ENCODE measurements around the gene FOLR1. TPM values are rescaled to one million over a fixed set of nuclear protein-coding genes. Genes with fewer than 3 reads are reported as not detected.

The FOLR1 gene
- total RNA-seq, 1 donor from 2014 or later: not detected

DNA sequence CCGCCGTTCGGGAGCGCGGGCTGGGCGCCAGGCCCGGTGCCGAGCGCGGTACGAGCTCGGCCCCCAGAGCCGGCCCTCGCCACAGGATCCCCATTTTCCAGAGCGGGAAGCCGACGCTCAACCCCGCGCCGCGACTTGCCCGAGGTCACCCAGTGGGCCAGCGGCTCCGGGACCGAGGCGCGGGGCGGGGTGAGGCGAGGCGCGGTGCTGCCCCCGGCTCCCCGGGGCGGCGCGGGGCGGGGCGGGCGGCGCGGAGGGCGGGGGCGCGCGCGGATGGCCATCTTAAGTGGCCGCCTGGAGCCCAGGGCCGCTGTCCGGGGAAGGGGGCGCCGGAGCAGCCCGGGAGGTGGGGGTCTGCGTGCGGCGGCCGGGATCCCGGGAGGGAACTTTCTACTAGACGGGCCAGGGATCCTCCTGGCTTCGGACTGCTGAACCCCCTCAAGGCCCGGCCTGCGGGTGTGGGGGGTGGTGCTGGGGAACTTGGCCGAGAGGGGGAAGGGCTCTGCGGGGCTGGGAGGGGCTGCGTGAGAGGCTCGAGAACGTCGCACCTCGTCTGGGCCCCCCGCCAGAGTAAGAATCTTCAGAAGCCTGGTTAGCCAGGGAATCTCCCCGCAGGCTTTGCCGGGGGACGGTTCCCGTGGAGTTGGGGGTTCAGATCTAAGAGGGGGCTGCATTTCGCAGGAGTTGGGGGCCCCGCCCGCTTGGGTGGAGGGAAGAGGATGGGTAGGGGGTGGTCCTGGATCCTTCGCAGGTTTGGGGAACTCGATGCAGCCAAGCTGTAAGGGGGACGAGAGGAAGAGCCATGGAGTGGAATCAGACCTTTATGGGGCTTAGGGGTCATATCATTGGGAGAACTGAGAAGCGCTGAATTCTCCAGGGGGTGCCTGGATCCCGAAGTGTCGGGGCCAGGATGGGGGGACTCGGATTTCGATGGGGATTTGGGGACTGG is 31.9 kb downstream of the FOLR1 start:
- H3K36me3 Mint-ChIP-seq (ENCODE audit: low read depth): peaks cover 11% of the 10 kb centered on the region
- TF ChIP-seq, protein P1, sequence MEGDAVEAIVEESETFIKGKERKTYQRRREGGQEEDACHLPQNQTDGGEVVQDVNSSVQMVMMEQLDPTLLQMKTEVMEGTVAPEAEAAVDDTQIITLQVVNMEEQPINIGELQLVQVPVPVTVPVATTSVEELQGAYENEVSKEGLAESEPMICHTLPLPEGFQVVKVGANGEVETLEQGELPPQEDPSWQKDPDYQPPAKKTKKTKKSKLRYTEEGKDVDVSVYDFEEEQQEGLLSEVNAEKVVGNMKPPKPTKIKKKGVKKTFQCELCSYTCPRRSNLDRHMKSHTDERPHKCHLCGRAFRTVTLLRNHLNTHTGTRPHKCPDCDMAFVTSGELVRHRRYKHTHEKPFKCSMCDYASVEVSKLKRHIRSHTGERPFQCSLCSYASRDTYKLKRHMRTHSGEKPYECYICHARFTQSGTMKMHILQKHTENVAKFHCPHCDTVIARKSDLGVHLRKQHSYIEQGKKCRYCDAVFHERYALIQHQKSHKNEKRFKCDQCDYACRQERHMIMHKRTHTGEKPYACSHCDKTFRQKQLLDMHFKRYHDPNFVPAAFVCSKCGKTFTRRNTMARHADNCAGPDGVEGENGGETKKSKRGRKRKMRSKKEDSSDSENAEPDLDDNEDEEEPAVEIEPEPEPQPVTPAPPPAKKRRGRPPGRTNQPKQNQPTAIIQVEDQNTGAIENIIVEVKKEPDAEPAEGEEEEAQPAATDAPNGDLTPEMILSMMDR (IDR thresholded peaks at IDR 0.05): no peak
- intact Hi-C loops (cut with micrococcal nuclease): loop anchor here (1.0 to 10.0 kb wide), 12 partner anchors 15 to 1161 kb away; partner anchors contain the start of genes ANAPC15, ATG16L2, CLPB and LAMTOR1
- peak overlapping the region; percentile 90 for H3K27ac Mint-ChIP-seq
- POLR2A ChIA-PET: interaction anchor here (0.7 to 4.9 kb wide), 12 partner anchors 8 to 1537 kb away, joined by 3 to 28 read pairs (median 3); partner anchors contain the start of genes ANAPC15, RAB6A, RNF121 and XNDC1N
- H3K9me3 Mint-ChIP-seq: no peaks in the 10 kb centered on the region
- H3K4me1 Mint-ChIP-seq: peaks cover 35% of the 10 kb centered on the region
- H3K4me3 Mint-ChIP-seq: peak overlapping the region; percentile 92
- CTCF ChIA-PET: interaction anchor here (0.7 to 1.3 kb wide), 5 partner anchors 14 to 199 kb away, joined by 3 to 11 read pairs (median 3); no protein-coding TSS in a partner anchor
- DNase-seq (peak; percentile 72), ATAC-seq (ENCODE audit: low read depth) (peak; percentile 52)
- no peaks in the 10 kb centered on the region for H3K27me3 Mint-ChIP-seq

DNA sequence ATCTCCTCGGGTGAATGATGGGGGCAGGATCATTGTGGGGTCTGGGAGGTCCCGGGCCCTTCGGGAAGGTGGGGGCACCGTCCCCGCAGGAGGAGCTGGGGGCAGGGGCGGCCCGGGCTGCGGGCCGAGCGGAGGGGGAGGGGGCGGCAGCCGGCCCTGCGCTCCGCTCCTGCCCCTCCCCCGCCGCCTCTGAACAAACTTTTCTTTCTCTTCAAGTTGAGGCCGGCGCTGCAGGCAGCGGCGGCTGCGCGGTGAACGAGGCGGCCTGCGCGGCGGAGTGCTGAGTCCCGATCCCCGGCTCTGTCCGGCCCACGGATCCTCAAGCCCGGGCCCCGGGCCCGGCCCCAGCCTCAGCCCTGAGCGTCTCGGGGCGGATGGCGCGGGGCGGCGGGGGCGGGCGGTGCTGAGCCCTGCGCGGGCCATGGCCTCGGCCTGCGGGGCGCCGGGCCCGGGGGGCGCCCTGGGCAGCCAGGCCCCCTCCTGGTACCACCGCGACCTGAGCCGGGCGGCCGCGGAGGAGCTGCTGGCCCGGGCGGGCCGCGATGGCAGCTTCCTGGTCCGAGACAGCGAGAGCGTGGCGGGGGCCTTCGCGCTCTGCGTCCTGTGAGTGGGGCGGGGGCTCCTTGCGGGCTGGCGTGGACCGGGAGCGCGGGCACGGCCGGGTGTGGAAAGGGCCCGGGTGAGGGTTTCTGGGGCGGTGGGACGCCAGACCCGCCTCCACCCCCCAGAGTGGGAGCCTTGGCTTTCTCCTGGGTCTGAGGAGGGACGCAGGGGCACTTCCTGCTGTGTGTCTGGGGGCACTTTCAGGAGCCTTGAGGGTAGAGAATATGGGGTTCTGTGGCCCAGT is 32.8 kb downstream of the FOLR1 start, which contains the start of gene INPPL1:
Gene INPPL1 (plus strand): TSS at position 204 of the 847 bp plus-strand sequence. CDS start 218 bp downstream, at position 422.
- POLR2A ChIA-PET: interaction anchor here (0.5 to 4.9 kb wide), 6 partner anchors 10 to 184 kb away, joined by 3 to 28 read pairs (median 6); partner anchors contain the start of gene ANAPC15
- peaks cover 20% of the 10 kb centered on the region for H3K36me3 Mint-ChIP-seq (ENCODE audit: low read depth)
- CTCF ChIA-PET: no interaction called here
- no peaks in the 10 kb centered on the region for H3K27me3 Mint-ChIP-seq
- TF ChIP-seq, protein P1 (IDR thresholded peaks at IDR 0.05): no peak
- peaks cover 34% of the 10 kb centered on the region for H3K4me1 Mint-ChIP-seq
- peak; percentile 46 for DNase-seq
- peak within 1 kb of the TSS; percentile 92 for H3K4me3 Mint-ChIP-seq
- peak; percentile 2 for ATAC-seq (ENCODE audit: low read depth)
- H3K9me3 Mint-ChIP-seq: no peaks in the 10 kb centered on the region
- intact Hi-C loops (cut with micrococcal nuclease): loop anchor here (2.0 to 10.0 kb wide), 6 partner anchors 14 to 1160 kb away; partner anchors contain the start of genes ATG16L2, RNF121 and XNDC1N
- peak within 1 kb of the TSS; percentile 90 for H3K27ac Mint-ChIP-seq

DNA sequence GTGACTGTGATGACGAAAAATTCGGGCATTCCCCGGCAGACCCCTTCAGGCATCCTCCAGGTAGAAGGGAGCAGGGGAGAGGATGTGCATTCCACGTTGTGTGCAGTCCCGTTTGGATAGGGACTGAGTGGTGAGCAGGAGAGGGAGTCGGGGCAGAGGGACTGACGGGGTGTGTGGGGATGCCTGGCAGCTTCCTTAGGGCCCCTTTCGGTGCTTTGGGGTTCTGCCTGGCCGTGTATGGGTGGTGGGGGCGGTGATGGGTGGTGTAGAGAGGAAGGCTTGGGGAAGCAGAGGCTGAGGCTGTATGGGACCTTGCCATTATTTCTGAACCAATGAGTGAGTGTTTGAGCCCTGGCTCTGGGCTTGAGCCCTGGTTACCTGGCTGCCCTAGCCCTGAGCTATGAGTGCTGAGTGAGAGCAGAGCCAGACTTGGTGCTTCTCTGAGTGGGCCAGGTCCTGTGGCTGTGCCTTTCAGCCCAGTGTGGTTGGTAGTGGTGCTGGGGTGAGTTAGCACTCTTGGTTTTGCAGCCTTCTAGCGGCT is 33.5 kb downstream of the FOLR1 start:
- CTCF ChIA-PET: no interaction called here

DNA sequence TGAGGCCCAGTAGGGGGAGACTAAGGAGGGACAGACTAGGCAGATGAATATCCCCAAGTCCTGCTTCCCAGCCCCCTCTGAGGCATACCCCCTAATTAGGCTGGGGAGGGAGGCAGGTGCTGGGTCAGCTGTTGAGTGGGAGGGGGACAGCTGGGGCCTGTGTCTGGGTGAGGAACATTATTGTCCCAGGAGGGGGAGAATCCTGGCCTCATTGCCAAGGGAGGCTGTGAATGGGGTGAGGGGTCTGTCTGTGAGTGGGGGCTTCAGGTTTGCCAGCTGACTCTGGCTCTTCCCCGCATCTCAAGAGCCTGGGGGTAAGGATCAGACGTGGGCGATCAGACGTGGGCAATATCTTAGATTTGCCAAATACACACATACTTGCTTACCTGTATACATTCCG is 34.8 kb downstream of the FOLR1 start:
- POLR2A ChIA-PET: interaction anchor here (0.5 to 1.9 kb wide), 3 partner anchors 8 to 97 kb away, joined by 7 to 9 read pairs (median 8); no protein-coding TSS in a partner anchor
- H3K4me3 Mint-ChIP-seq: no peak overlapping the region
- ATAC-seq (ENCODE audit: low read depth) (no peak), DNase-seq (no peak)
- no peak overlapping the region for H3K27ac Mint-ChIP-seq
- CTCF ChIA-PET: no interaction called here
- H3K36me3 Mint-ChIP-seq (ENCODE audit: low read depth): peaks cover 38% of the 10 kb centered on the region
- intact Hi-C loops (cut with micrococcal nuclease): loop anchor here (10.0 kb wide), 2 partner anchors 588 to 1158 kb away; partner anchors contain the start of gene ATG16L2
- peaks cover 23% of the 10 kb centered on the region for H3K4me1 Mint-ChIP-seq
- H3K9me3 Mint-ChIP-seq: no peaks in the 10 kb centered on the region
- H3K27me3 Mint-ChIP-seq: no peaks in the 10 kb centered on the region
- TF ChIP-seq, protein P1 (IDR thresholded peaks at IDR 0.05): no peak

More for the DNA sequence above, 33.5 kb downstream of the FOLR1 start:
- intact Hi-C loops (cut with micrococcal nuclease): loop anchor here (2.0 to 10.0 kb wide), 4 partner anchors 13 to 1159 kb away; partner anchors contain the start of genes ATG16L2, RNF121 and XNDC1N
- peaks cover 34% of the 10 kb centered on the region for H3K4me1 Mint-ChIP-seq
- ATAC-seq (ENCODE audit: low read depth) (no peak), DNase-seq (no peak)
- H3K4me3 Mint-ChIP-seq: peak overlapping the region; percentile 86
- H3K27me3 Mint-ChIP-seq: no peaks in the 10 kb centered on the region
- POLR2A ChIA-PET: interaction anchor here (0.5 to 4.9 kb wide), 6 partner anchors 9 to 231 kb away, joined by 3 to 28 read pairs (median 6); partner anchors contain the start of gene ANAPC15
- H3K36me3 Mint-ChIP-seq (ENCODE audit: low read depth): peaks cover 27% of the 10 kb centered on the region
- H3K27ac Mint-ChIP-seq: peak overlapping the region; percentile 88
- H3K9me3 Mint-ChIP-seq: no peaks in the 10 kb centered on the region
- TF ChIP-seq, protein P1 (IDR thresholded peaks at IDR 0.05): no peak
